Mesodermal cell (in vitro differentiated cells): ENCODE measurements around the gene IFT88.

Source experiments
- H3K27ac ChIP-seq: 2 replicates; pipeline ENCODE4 v1.7.0; 2013; ENCODE audit warnings: mild to moderate bottlenecking, low read depth, low read length, moderate library complexity; ENCODE audit not compliant: severe bottlenecking
- H3K36me3 ChIP-seq: 2 replicates; pipeline ENCODE4 v1.7.1; 2013; ENCODE audit warnings: mild to moderate bottlenecking, low read length, moderate library complexity; ENCODE audit not compliant: control insufficient read depth, insufficient read depth
- H3K4me1 ChIP-seq: one replicate; pipeline ENCODE4 v1.7.1; 2013; ENCODE audit warnings: mild to moderate bottlenecking, low read length; ENCODE audit not compliant: insufficient read depth, control insufficient read depth, poor library complexity, severe bottlenecking
- H3K4me3 ChIP-seq: 2 replicates; pipeline ENCODE4 v1.7.0; 2013; ENCODE audit warnings: low read length, control low read depth, mild to moderate bottlenecking; ENCODE audit not compliant: insufficient read depth, poor library complexity, severe bottlenecking; ENCODE audit errors: extremely low read depth
- H3K9me3 ChIP-seq: 2 replicates; pipeline ENCODE4 v1.7.1; 2013; ENCODE audit warnings: mild to moderate bottlenecking, low read length, moderate library complexity; ENCODE audit not compliant: control insufficient read depth
- WGBS, 2 experiments: methylation state at CpG; one replicate each; pipeline ENCODE4 v1.1.5; 2013; ENCODE audit warnings: missing lambda C conversion rate in 2 of 2; ENCODE audit not compliant: insufficient coverage in 2 of 2; 5-methylcytosine and 5-hydroxymethylcytosine counted together

Gene IFT88

DNA sequence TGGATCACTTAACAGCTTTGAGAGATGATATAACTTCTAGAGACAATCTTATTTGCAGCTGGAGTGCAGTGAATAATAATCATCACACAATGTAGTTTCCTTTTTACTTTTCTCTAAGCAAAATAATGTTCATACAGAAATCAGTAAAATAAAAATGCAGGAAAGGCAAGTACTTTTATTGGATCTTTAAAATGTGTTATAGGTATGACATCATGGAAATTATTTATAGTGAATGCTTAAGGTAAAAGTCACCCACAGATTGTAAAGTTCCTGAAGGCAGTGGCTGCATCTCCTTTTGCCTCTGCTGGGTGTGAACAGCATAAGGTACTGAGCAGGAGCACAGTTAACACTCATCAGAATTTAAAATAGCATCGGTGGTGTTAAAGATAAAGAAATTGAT is 119.2 kb downstream of the IFT88 start:
- no peaks in the 10 kb centered on the region for H3K9me3 ChIP-seq
- no CpG with 5 or more reads among the region's 1 CpG for WGBS, 2 experiments

DNA sequence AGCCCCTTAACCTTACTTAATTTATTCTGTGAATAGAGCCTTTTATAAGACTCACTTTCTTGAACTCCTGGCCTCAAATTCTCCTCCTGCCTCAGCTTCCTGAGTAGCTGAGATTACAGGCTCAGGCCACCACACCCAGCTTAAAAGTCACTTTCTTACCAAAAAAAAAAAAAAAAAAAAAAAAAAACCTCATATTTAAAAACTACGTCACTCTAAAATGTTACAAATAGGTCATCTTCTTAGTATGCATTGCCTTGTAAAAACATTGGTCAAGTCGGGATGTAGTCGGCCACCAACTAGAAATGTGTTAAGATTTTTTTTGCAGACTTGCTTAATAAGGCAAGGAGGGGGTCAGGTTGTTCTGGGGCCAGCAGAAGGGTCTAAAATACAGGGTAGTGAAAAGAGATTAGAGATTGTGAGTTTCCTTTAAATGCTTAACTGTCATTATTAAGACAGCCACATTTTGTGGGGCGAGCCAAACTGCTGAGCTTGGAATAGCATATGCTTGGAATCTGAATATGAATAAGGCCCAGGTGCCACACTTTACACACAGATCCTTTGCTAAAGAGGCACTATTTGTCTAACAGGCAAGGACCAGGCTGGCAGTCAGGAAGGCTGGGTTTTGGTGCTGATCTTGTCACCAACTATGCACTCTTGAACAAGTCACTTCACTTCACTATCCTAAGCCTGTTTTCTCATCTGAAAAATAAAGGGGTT is 120.1 kb downstream of the IFT88 start:
- Histone ChIP-seq H3K4me3 (no peak overlapping the region), H3K9me3 (no peaks in the 10 kb centered on the region), H3K36me3 (no peaks in the 10 kb centered on the region), H3K27ac (no peak overlapping the region), H3K4me1 (no peaks in the 10 kb centered on the region)
- 88% methylated on average over 2 of the region's 4 CpGs; no CpG with 5 or more reads in 1 of the 2 experiments for WGBS, 2 experiments

More for the DNA sequence above, 119.2 kb downstream of the IFT88 start:
- H3K27ac ChIP-seq: no peak overlapping the region
- no peaks in the 10 kb centered on the region for H3K36me3 ChIP-seq
- H3K4me3 ChIP-seq: no peak overlapping the region
- H3K4me1 ChIP-seq: no peaks in the 10 kb centered on the region

DNA sequence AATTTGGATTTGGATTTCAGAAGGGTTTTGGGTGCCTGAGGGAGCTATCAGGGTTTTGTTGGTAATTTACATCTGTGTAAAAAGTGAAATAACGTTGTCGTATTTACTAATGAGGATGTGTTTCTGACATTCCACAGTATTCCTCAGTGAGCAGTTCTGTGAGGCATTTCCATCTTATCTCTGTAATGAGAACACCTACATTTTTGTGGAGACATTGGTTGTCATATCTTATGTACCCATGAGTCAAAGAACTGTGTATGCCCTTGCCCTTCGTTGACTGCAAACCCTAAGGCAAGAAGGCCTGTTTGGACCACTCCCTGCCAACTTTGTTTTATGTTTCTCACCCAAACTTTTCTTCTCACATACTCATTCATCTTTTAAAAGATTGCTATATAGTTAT is 122.3 kb downstream of the IFT88 start:
- Histone ChIP-seq H3K36me3 (no peaks in the 10 kb centered on the region), H3K9me3 (no peaks in the 10 kb centered on the region), H3K27ac (no peak overlapping the region), H3K4me3 (no peak overlapping the region), H3K4me1 (no peaks in the 10 kb centered on the region)
- 100% methylated on average over 1 to 2 of the region's 3 CpGs for WGBS, 2 experiments

DNA sequence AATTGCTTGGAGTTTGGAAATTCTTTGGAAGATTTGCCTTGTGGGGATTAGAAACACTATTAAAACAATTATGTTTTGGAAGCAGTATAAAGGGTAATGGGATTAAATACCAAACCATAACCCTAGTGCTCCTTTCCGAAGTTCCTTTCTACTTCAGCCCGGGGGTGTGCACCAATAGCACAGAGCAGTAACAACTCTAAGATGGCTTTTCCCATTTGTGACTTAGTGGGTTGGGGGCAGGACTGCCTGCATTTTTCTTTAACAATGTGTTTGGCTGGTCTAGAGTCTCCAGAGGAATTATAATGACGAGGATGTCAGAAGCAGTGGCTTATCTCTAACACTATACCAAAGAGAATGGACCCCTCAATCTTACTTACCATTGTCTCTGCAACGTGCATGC is 124.7 kb downstream of the IFT88 start:
- no peak overlapping the region for H3K4me3 ChIP-seq
- H3K4me1 ChIP-seq: no peaks in the 10 kb centered on the region
- no peak overlapping the region for H3K27ac ChIP-seq
- WGBS, 2 experiments: 71 to 80% methylated on average over 1 of the region's 4 CpGs
- no peaks in the 10 kb centered on the region for H3K9me3 ChIP-seq
- H3K36me3 ChIP-seq: no peaks in the 10 kb centered on the region

DNA sequence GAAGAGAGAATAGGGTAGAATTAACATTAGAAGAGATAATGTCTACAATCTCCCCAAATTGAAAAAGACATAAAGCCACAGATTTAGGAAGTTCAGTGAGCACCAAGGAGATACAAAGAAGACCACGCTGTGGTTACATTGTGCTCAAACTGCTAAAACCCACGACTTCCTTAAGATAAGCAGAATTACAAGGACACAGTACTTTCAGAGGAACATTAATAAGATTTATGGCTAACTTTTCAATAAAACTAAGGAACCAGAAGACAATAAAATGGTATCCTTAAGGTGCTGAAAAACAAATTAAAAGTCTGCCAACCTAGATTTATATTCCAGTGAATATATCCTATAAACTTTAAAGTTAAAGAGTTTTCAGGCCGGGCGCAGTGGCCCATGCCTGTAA is 129.1 kb downstream of the IFT88 start:
- H3K9me3 ChIP-seq: no peaks in the 10 kb centered on the region
- no peaks in the 10 kb centered on the region for H3K36me3 ChIP-seq
- H3K4me1 ChIP-seq: no peaks in the 10 kb centered on the region
- no peak overlapping the region for H3K4me3 ChIP-seq
- no peak overlapping the region for H3K27ac ChIP-seq
- WGBS, 2 experiments: 88 to 100% methylated on average over 1 to 4 of the region's 4 CpGs

DNA sequence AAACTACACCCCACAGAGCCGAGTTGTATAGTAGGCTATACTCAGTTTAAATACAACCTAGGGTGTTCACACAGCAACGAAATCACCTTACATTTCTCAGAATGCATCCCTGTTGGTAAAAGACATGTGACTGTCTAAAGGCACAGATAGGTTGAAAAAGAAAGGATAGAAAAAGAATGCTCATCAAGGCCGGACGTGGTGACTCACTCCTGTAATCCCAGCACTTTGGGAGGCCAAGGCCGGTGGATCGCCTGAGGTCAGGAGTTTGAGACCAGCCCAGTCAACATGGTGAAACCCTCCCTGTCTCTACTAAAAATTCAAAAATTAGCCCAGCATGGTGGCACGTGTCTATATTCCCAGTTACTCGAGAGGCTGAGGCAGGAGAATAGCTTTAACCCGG is 132.8 kb downstream of the IFT88 start:
- H3K4me3 ChIP-seq: no peak overlapping the region
- H3K27ac ChIP-seq: no peak overlapping the region
- H3K9me3 ChIP-seq: no peaks in the 10 kb centered on the region
- peaks cover 5% of the 10 kb centered on the region for H3K4me1 ChIP-seq
- H3K36me3 ChIP-seq: no peaks in the 10 kb centered on the region
- WGBS, 2 experiments: 85 to 89% methylated on average over 7 to 8 of the region's 9 CpGs

DNA sequence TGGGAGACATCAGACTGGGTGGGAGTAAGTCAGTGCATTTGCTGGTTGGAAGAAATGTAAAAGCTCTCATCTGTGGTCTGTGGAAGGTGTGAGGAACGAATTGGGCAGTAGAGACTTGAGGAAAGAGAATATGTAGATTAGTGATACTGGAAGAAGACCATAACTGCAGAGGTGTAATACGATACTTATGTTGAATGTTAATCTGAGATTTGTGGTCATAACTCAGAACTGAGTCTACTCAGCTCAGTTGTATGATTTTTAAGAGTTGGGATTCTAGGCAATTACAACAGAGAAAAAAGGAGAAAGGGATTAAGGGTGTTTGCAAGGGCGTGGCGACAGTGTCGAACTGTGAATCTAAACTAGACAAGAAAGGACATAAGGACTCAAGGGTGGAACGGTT is 133.3 kb downstream of the IFT88 start:
- Histone ChIP-seq H3K4me1 (peaks cover 5% of the 10 kb centered on the region), H3K27ac (no peak overlapping the region), H3K9me3 (no peaks in the 10 kb centered on the region), H3K4me3 (no peak overlapping the region), H3K36me3 (no peaks in the 10 kb centered on the region)
- WGBS, 2 experiments: 90 to 94% methylated on average over 6 of the region's 6 CpGs

DNA sequence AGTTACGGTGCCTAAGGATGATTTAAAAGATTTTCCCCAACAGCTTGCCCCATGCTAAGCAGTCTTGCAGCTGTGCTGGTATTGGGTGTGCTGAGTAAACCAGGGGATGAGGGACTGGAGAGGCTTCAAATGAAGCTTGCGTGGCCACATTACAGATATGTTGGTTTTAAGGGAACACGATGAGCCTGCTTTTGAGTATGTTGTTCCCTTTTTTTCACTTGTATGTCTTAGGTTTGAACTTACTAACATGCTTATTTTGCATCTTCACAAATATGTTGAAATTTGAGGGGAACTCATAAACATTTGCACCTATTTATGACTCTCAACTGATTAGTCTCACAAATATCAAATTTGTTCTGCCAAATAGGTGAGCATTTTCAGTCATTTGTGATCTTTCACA is 134.5 kb downstream of the IFT88 start:
- Histone ChIP-seq H3K4me3 (no peak overlapping the region), H3K27ac (no peak overlapping the region), H3K36me3 (no peaks in the 10 kb centered on the region), H3K9me3 (no peaks in the 10 kb centered on the region), H3K4me1 (peaks cover 5% of the 10 kb centered on the region)
- WGBS, 2 experiments: 80 to 100% methylated on average over 1 of the region's 3 CpGs

DNA sequence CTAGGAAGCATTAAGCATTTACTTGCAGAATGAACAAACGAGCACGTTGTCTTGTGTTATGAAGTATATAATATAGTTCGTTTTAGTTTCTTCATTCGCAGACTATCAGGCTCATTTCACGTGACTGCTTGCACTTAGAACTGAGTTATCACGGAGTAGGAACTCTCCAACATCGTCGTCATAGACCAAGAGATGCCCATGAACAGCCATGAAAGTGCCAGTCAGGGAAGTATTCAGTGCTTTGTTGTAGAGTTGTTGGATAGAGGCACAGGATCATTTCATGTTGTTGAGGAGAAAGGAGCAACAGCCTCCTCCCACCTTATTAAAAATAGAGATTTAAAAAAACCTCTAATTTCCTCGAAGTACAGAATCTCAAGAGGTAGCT is 135.6 kb downstream of the IFT88 start:
- 44 to 56% methylated on average over 5 to 6 of the region's 9 CpGs for WGBS, 2 experiments
- H3K27ac ChIP-seq: no peak overlapping the region

DNA sequence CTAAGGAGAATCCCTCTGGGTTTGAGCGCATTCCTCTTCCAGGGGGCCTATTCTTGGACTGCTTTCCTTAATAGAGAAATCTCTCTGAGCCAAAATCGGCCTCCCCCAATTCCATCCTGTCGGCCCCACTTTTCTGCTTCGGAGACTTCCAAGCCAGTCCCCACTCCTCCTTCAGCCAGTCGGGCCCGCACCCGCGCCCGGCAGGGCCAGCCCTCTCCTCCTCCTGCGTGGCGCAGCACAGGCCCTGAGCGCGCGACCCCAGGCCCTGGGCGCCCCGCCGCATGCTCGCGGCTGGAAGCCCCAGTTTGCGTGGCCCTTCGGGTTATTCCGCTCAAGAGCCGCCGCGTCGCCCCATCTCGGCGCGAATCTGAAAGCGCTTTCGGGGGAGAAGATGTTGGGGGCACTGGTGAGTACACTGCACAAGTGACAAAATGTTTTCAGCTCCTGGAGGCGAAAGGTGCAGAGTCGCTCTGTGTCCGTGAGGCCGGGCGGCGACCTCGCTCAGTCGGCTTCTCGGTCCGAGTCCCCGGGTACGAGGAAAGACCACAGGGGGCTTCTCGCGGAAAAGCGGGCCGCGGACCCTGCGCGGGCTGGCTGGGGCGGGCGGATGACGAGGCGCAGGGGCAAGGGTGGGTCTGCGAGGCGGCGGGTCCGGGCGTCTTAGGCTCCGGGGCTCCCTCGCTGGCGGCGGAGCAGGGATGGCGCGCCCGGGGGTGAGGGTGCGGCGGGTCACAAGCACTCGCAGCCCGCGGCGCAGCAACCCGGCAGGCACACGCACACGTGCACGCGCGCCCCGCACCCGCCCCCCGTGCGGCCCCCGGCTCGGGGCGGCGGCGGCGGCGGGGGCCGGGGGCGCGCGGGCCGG is 136.2 kb downstream of the IFT88 start, which contains the start of gene IL17D:
TSS of gene IL17D (plus strand) at position 785 of the 865 bp plus-strand sequence. CDS start 303 bp downstream, outside the sequence.
- H3K4me1 ChIP-seq: peaks cover 5% of the 10 kb centered on the region
- H3K4me3 ChIP-seq: peak within 1 kb of the TSS; percentile 63
- no peaks in the 10 kb centered on the region for H3K36me3 ChIP-seq
- no peaks in the 10 kb centered on the region for H3K9me3 ChIP-seq
- no peak within 1 kb of the TSS for H3K27ac ChIP-seq
- 1 to 2% methylated on average over 65 to 69 of the region's 94 CpGs for WGBS, 2 experiments

More for the DNA sequence above, 135.6 kb downstream of the IFT88 start:
- H3K4me1 ChIP-seq: peaks cover 5% of the 10 kb centered on the region
- H3K4me3 ChIP-seq: peak overlapping the region; percentile 63
- no peaks in the 10 kb centered on the region for H3K36me3 ChIP-seq
- H3K9me3 ChIP-seq: no peaks in the 10 kb centered on the region
